Hippocampal formation (tissue), 2 donors: Measurements from ENCODE around the gene EMILIN1.

Experiments
- DNase-seq, 2 donors: peaks; one replicate each; lab custom pipeline; 2025; lab: John Stamatoyannopoulos, UW

Gene EMILIN1

DNA sequence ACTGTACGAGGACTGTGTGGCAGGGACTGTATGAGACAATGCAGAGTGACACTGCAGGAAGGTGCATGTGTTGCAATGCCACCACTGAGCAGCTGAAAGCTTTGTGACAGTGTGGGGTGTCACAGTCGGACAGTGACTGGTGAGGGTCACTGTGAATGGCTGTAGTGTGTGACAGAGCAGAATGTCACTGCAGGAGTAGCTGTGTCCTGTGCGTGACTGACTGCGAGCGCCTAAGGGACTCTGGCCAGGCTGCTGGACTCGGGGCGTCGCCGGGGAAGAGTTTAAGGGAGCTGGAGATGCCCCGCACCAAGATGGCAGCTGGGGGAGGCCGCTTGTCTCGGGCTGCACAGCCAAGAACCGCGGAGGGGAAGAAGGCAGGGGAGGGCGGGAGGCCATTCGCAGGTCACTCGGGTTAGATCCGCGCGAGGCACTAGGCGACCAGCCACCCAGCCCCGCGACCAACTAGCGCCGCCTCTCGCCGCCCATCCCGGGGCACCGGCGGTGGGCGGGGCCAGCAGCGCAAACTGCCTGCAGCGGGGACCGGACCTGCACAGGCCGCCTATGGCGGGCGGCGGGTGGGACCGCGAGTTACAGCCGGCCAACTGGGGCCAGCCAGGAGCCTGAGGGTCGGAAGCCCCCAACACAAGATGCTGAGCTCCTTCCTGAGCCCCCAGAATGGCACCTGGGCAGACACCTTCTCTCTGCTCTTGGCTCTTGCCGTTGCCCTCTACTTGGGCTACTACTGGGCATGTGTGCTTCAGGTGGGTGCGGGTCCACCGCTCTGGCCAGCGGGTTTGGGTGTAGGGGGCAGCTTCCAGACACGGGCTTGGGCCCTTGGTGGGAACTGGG lies 45.1 kb downstream of the EMILIN1 start, which contains the start of gene ABHD1:
TSS of gene ABHD1 (plus strand) at position 514 of the 849 bp plus-strand sequence. CDS start at position 648, 134 bp downstream.
- DNase-seq: peak; percentile 39 to 70

DNA sequence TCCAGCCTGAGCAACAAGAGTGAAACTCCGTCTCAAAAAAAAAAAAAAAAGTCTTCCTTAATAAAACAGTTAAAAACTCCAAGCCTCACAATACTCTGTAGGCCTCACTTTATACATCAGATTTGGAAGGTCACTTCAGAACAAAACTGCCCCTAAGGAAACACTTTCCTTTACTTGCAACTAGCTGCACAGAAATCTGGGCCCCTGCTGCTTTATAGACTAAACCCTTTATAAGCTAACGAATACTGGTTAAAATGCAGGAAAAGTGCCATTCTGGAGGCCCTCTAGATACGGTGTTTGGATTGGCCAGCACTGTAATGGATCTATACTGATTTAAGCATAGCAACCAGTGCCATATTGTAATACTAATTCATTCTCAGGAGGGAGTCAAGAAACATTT lies 46.7 kb downstream of the EMILIN1 start:
- no peak for DNase-seq

DNA sequence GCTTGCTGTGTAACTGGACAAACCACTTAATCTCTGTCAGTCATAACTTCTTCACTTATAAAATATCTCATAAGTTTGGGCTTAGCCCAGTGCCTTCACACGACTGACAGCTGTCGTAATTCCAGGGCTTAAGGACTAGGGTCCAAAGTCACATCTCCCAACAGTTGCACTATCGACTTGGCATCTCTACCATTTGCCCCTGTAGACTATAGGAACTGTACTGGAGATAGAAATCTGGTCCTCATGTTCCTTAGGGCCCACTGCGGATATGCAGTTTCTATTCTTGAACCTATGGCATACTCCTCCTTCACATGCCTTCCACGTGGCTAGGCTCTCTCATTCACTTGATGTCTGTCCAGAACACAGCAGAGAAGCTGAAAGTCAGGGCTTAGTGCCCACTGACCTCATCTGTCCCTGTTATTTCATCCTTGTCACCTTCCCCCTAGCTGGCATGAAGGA lies 47.9 kb downstream of the EMILIN1 start:
- no peak for DNase-seq

DNA sequence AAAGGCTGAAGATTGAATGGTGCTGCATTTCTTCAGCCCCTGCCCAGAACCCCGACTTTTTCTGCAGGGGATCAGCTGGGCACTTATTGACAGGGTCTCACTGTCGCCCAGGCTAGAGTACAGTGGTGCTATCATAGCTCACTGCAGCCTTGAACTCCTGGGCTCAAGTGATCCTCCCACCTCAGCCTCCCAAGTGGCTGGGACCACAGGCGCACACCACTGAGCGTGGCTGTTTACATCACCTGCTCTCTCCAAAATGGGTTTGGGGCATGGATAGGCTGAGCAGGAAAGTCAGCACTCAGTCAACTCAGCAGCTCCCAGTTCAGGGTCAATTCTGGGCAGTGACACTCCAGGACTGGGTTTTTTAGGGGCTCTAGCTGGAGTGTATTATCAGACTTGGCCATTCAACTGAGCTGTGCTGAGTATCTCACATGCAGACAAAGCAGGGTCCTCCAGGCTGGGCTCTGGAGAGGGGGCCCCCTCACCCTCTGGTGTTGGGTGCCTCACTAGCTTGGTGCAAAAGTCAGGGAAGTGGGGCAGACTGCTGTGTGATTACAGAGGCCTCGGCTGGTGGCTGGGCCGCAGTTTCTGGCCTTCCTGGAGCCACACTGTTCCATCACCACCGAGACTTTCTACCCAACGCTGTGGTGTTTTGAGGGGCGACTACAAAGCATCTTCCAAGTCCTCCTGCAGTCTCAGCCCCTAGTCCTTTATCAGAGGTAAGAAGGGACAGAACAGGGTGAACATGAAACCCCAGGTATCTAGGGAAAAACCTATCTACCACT lies 49.7 kb downstream of the EMILIN1 start:
- no peak for DNase-seq

DNA sequence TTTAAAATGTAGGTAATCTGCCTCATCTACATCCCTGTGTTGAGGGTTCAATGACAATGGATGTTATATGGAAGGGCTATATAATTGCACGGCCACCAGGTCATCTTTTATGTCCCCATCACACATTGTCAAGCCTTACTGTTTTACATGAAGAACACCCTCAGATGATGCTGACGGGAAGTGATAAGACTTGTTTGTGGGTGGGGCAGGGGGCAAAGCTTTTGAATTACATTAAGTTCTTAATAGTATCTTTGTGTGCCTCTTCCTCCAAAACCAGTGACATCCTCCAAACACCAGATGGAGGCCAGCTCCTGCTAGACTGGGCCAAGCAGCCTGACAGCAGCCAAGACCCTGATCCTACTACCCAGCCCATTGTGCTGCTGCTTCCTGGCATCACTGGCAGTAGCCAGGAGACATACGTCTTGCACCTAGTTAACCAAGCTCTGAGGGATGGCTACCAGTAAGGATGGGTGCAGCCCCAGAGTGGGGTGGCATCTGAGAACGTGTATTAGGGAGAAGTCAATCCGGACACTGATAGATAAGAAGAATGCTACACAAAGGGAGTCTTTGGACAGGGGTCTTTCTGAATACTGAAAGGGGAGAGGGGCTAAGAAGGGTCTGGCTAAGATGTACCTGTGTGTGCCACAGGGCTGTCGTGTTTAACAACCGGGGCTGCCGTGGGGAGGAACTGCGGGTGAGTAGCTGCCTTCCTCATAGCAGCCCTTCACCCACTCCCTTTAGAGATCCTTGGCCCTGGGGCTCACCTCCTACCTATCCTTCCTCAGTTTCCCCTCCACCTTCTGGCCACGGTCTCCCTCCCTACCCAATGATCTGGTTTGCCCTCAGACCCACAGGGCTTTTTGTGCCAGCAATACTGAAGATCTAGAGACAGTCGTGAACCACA lies 50.5 kb downstream of the EMILIN1 start:
- no peak for DNase-seq

DNA sequence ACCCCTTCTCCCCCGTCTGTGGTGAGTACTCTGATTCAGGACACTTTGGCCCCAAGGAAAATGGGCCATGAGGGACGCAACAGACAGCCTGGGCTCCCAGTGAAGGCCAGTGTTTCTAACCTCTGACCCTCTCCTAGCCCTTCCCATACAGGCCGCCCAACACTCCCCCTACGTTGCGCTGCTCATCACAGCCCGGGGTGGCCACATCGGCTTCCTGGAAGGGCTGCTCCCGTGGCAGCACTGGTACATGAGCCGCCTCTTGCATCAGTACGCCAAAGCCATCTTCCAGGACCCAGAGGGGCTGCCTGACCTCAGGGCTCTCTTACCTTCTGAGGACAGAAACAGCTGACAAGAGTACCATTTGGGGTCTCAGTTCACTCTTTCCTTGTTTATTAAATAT lies 52.0 kb downstream of the EMILIN1 start:
- no peak for DNase-seq

DNA sequence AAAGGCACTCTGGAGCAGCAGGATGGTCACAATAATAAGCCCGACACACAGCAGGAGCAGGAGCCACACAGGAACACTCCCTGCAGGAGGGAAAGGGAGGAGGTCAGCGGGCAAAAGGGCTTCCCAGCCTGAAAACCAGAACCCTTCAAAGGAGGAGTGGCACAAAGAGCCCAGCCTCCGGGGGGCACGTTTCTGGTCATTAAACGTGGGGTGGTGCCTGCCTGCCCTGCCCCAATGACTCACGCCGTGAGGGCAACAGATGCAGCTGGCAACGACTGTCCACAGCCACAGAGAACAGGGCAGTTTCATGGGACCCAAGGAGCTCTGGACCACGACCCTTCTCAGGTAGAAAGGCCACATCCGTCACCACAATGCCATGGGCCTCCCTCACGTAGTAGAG lies 53.0 kb downstream of the EMILIN1 start:
- no peak for DNase-seq

DNA sequence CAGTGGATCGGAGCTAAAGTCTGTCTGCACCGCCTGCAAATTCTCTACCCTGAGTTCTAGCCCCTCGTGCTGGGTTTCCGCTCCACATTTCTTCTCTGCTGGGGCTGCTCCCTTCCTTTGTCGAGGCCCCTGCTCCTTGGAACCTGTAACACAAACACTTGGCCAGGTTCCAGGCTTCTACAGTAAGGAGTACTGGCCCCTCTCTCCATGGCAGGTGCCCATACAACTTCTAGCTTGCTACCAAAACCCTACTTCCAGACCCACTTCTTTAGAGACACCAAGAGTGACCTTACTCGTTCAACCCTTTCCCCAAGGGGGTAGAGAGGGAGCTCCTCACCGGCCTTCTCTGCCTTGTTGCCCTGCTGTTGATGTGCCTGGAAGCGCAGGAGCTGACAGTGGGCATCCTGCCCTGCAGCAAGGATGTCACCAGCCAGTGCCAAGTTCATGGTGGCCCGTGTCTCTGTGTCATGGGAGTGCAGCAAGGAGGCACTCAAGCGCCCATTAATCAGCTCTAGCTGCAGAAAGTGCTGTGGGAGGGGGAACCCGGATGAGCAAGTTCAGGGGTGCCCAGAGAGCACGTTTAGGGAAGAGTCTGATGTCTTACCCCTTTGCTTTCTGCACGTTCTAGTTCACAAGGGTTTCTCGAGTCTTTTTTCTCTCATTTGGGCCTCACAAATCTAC lies 54.9 kb downstream of the EMILIN1 start:
- no peak for DNase-seq

DNA sequence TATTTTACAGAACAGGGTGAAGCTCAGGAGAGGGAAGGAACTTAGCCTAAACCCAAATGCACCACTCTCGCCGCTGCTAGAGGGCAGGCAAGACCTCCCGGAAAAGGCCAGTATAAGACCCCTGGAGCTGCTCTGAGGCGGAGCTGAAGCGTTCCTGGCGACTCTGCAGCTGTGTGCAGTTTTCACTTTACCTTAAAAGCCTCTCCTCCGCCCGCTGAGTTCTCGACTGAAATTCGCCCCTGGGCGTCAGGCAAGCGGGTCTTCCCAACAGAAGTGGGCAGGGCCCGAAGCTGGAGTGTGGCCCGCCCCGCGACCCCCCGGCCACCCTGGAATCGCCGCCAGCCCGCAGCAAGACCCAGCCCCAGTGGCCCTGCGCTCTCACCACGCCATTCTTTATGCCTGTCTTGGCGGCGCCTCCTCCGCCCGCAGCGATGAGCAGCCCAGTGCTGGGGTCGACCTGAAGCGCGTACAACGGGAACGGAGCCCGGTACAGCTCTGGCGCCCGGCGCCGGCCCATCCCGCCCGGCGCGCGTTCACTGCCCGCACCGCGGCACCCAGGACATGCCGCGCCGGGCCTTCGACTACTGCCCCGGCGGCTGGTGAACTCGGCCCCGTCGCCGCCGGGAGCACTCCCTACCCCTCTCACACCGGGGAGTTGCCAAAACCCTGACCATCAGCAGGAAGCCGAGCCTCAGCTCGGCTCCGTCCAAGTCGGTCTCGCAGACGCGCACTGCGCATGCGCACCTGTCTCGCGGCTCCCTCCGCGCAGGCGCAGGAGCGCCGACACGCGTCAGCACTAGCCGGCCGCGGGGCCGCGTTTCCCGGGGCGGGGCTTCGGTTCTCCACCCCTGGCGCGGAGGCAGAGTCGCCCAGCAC lies 55.7 kb downstream of the EMILIN1 start, which contains the start of gene PREB:
TSS of gene PREB (minus strand) at position 732 of the 876 bp plus-strand sequence. CDS start at position 517, 215 bp downstream.
- DNase-seq: peak; percentile 89 to 95

DNA sequence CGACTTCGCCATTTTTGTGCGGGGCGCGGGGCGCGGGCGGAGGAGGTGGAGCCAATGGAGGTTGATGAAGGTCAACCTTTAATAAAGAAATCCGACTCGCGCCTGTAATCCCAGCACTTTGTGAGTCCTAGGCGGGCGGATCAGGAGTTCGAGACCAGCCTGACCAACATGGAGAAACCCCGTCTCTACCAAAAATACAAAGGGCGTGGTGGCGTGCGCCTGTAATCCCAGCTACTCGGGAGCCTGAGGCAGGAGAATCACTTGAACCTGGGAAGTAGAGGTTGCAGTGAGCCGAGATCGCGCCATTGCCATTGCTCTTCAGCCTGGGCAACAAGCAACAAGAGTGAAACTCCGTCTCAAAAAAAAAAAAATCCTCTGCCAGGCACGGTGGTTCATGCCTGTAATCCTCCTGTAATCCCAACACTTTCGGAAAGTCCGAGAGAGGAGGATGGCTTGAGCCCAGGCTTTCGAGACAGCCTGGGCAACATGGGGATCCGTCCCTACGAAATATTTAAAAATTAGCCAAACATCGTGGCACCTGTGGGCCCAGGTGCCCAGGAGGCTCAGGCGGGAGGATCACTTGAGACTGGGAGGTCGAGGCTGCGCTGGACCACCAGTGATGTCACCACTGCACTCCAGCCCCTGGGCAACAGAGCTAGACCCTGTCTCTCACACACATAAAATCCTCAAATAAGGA lies 56.5 kb downstream of the EMILIN1 start:
- no peak for DNase-seq

DNA sequence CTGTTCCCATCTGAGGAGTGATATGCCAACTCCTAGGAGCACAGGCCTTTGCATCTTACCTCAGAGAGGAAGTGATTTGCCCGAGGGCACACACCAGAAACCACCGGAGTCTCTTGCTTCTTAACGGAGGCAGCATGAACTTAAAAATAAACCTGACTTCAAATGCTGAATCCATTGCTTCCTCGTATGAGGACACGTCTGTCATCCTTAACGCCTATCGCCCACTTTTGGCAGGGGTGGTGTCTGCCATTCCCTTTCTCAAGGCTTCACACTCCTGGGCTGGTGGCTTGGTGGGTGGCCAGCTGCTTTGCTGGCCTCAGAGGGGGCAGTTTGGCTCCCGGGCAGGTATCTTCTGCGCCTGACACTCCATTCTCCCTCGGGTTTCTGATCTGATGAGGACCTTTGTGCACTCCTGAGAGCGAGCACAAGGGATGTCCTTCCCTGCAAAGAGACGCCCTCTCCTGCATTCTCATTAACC lies 57.1 kb downstream of the EMILIN1 start:
- no peak for DNase-seq
